ENCODE data around the gene DUOX1. TPM values are rescaled to one million over a fixed set of nuclear protein-coding genes. Genes with fewer than 3 reads are reported as not detected.

DUOX1 gene
- total and polyA plus RNA-seq, 12 donors, result 2.5 to 98.8 (median 23.6) TPM; not detected in 1

GRCh38 chr15:45205192-45205591 is 75.4 kb downstream of the DUOX1 start:
- intact Hi-C loops (cut with DNase I), result no loop called here
- DNase-seq, result peak; percentile 42 to 78 (median 66)
- 0 to 15% (median 9%) methylated on average over 2 of the region's 2 CpGs for WGBS, 4 donors
- TF ChIP-seq CTCF (IDR thresholded peaks at IDR 0.05) (peak; percentile 54 to 74 (median 72)), POLR2A (IDR thresholded peaks at IDR 0.05) (no peak)
- no peaks in the 10 kb centered on the region for H3K9me3 ChIP-seq (replicated peaks in 1 of 3)
- peak overlapping the region in 3 of 5 donors; percentile 46 to 69 (median 61) for H3K27ac ChIP-seq
- H3K4me1 ChIP-seq (replicated peaks in 1 of 2), result no peaks in the 10 kb centered on the region
- no peak overlapping the region for H3K4me3 ChIP-seq
- no peaks in the 10 kb centered on the region for H3K27me3 ChIP-seq
- no peaks in the 10 kb centered on the region for H3K36me3 ChIP-seq (replicated peaks in 1 of 2)

GRCh38 chr15:45212493-45212892 is 82.7 kb downstream of the DUOX1 start:
- no peak overlapping the region for H3K27ac ChIP-seq
- no peaks in the 10 kb centered on the region for H3K36me3 ChIP-seq (replicated peaks in 1 of 2)
- no peaks in the 10 kb centered on the region for H3K4me1 ChIP-seq (replicated peaks in 1 of 2)
- no peak for DNase-seq
- no peaks in the 10 kb centered on the region for H3K9me3 ChIP-seq (replicated peaks in 1 of 3)
- 75 to 92% (median 89%) methylated on average over 1 of the region's 1 CpG for whole genome bisulfite sequencing, 4 donors
- no peak overlapping the region for H3K4me3 ChIP-seq
- intact Hi-C loops (cut with DNase I), result no loop called here
- no peaks in the 10 kb centered on the region for H3K27me3 ChIP-seq
- no peak for TF ChIP-seq POLR2A (IDR thresholded peaks at IDR 0.05)
- no peak for TF ChIP-seq CTCF (IDR thresholded peaks at IDR 0.05)

Other genes with a start within 250 kb of the DUOX1 start
- not detected for gene TERB2, start 173.3 kb upstream of the DUOX1 start, total RNA-seq
- gene TERB2, start 173.3 kb upstream of the DUOX1 start, polyA plus RNA-seq, result not detected
- 100 to 1,000 TPM in 1 of 9 donors, 10 to 100 TPM in 8; 30.1 to 164 (median 46.9) TPM for gene SORD, start 106.8 kb upstream of the DUOX1 start, total RNA-seq
- 100 to 1,000 TPM in 1 of 3 donors, 1 to 10 TPM in 2; 6.8 to 124 (median 8.1) TPM for gene SORD, start 106.8 kb upstream of the DUOX1 start, polyA plus RNA-seq
- 10 to 100 TPM in 1 of 9 donors, 1 to 10 TPM in 4, under 1 TPM in 4; 0.22 to 18.5 (median 1.8) TPM for gene DUOX2, start 15.8 kb upstream of the DUOX1 start, total RNA-seq
- gene DUOX2, start 15.8 kb upstream of the DUOX1 start, polyA plus RNA-seq, result 1 to 10 TPM; 1.1 to 1.7 (median 1.3) TPM
- 1 to 10 TPM in 3 of 9 donors, under 1 TPM in 2, not detected in 4; 0.17 to 4.1 (median 1.3) TPM for gene DUOXA2, start 15.7 kb upstream of the DUOX1 start, total RNA-seq
- gene DUOXA2, start 15.7 kb upstream of the DUOX1 start, polyA plus RNA-seq, result under 1 TPM; 0.11 to 0.84 (median 0.48) TPM
- 10 to 100 TPM in 2 of 9 donors, 1 to 10 TPM in 6, under 1 TPM in 1; 0.11 to 21.3 (median 5.7) TPM for gene DUOXA1, start 115 bp upstream of the DUOX1 start, total RNA-seq
- 1 to 10 TPM in 2 of 3 donors, under 1 TPM in 1; 0.81 to 5.1 (median 2.9) TPM for gene DUOXA1, start 115 bp upstream of the DUOX1 start, polyA plus RNA-seq
- 10 to 100 TPM in 8 of 9 donors, 1 to 10 TPM in 1; 3.2 to 23.4 (median 16.2) TPM for gene SHF, start 58.0 kb downstream of the DUOX1 start, total RNA-seq
- gene SHF, start 58.0 kb downstream of the DUOX1 start, polyA plus RNA-seq, result 10 to 100 TPM in 2 of 3 donors, 1 to 10 TPM in 1; 5.7 to 30.0 (median 19.2) TPM
- under 1 TPM in 5 of 9 donors, not detected in 4; under 0.01 to 0.37 (median 0.16) TPM for gene SLC28A2, start 122.2 kb downstream of the DUOX1 start, total RNA-seq
- under 1 TPM in 1 of 3 donors, not detected in 2; 0.03 TPM for gene SLC28A2, start 122.2 kb downstream of the DUOX1 start, polyA plus RNA-seq
- 10 to 100 TPM in 8 of 9 donors, 1 to 10 TPM in 1; 3.6 to 73.2 (median 31.4) TPM for gene GATM, start 248.6 kb downstream of the DUOX1 start, total RNA-seq
- gene GATM, start 248.6 kb downstream of the DUOX1 start, polyA plus RNA-seq, result 10 to 100 TPM in 1 of 3 donors, 1 to 10 TPM in 2; 6.8 to 10.9 (median 8.6) TPM

All from adrenal gland (tissue), 12 donors.